Subcutaneous abdominal adipose tissue (tissue), 5 donors: ENCODE results near the gene CBFA2T3.
A peak's percentile ranks its signal among the peaks of the same experiment; 100 is the strongest.

Source experiments
- H3K27ac ChIP-seq: one replicate; pipeline ENCODE4 v1.7.0; 2013; ENCODE audit warnings: low read depth, mild to moderate bottlenecking, inconsistent platforms, low read length, moderate library complexity
- H3K27me3 ChIP-seq, 5 donors: one replicate each; pipeline ENCODE4 v1.7.0; 2013; ENCODE audit warnings: low read length in 5 of 5, inconsistent platforms in 1 of 5; ENCODE audit not compliant: control insufficient read depth in 5 of 5, insufficient read depth in 4 of 5
- H3K36me3 ChIP-seq, 5 donors: one replicate each; pipeline ENCODE4 v1.7.0; 2013; ENCODE audit warnings: low read length in 5 of 5; ENCODE audit not compliant: control insufficient read depth in 5 of 5, insufficient read depth in 5 of 5
- H3K4me1 ChIP-seq, 5 donors: one replicate each; pipeline ENCODE4 v1.7.0; 2013; ENCODE audit warnings: low read length in 5 of 5, mild to moderate bottlenecking in 3 of 5, moderate library complexity in 1 of 5; ENCODE audit not compliant: control insufficient read depth in 5 of 5, insufficient read depth in 5 of 5
- H3K4me3 ChIP-seq, 5 donors: one replicate each; pipeline ENCODE4 v1.7.0; 2013; ENCODE audit warnings: low read length in 5 of 5, low read depth in 1 of 5
- H3K9ac ChIP-seq, 5 donors: one replicate each; pipeline ENCODE4 v1.7.0; 2013; ENCODE audit warnings: low read length in 5 of 5, mild to moderate bottlenecking in 4 of 5, moderate library complexity in 3 of 5
- H3K9me3 ChIP-seq, 5 donors: one replicate each; pipeline ENCODE4 v1.7.0; 2013; ENCODE audit warnings: low read length in 5 of 5; ENCODE audit not compliant: control insufficient read depth in 5 of 5
- donor health status: healthy.
- donor health status: healthy.
- donor health status: healthy.
- donor health status: healthy.
- donor health status: healthy.

Gene CBFA2T3

GRCh38 chr16:88911136-88911945 is 65.7 kb downstream of the CBFA2T3 start:
- peaks cover 3 to 29% (median 12%) of the 10 kb centered on the region in 5 donors for H3K4me1 ChIP-seq
- peaks cover 0 to 9% (median 0%) of the 10 kb centered on the region in 5 donors for H3K27me3 ChIP-seq

GRCh38 chr16:88910284-88911135 is 66.5 kb downstream of the CBFA2T3 start:
- Histone ChIP-seq H3K4me1 (peaks cover 3 to 36% (median 12%) of the 10 kb centered on the region in 5 donors), H3K27ac (no peak overlapping the region), H3K9ac (no peak overlapping the region), H3K9me3 (no peaks in the 10 kb centered on the region), H3K36me3 (no peaks in the 10 kb centered on the region), H3K4me3 (no peak overlapping the region), H3K27me3 (peaks cover 0 to 9% (median 0%) of the 10 kb centered on the region in 5 donors)

More at GRCh38 chr16:88911136-88911945, 65.7 kb downstream of the CBFA2T3 start:
- H3K4me3 ChIP-seq, result no peak overlapping the region
- H3K36me3 ChIP-seq, result peaks cover 0 to 6% (median 0%) of the 10 kb centered on the region in 5 donors
- no peak overlapping the region for H3K27ac ChIP-seq
- no peaks in the 10 kb centered on the region for H3K9me3 ChIP-seq
- no peak overlapping the region for H3K9ac ChIP-seq

DNA sequence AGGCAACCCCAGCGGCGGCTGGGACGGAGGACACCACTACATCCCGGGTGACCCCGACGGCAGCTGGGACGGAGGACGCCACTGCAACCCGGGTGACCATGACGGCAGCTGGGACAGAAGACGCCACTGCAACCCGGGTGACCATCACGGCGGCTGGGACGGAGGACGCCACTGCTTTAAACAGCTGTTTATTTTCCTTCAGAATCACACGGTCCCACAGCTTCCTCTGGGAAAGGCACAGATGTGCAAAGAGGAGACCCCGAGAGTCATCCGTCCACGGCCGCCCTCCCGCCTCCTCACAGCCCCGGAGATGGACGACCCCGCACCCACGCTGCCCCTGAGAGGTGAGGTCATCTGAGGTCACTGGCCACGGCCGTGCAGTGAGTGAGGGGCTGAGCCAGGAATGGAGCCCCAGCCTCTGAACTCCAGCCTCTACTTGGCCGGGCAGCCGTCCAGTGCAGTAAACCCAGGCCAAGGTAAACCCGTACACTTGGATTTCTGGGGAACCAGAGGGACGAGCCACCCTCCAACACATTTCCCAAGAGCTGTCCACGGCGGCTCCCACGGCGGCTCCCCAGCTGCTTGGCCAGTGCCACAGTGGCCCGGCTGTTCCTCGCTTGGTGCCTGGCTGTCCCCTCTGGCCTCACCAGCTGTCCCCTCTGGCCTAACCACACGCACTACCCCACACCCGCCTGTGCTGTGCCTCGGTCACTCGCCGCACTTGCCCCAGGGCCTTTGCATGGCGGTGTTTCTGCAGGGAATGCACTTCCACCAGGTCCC is 67.4 kb downstream of the CBFA2T3 start:
- Histone ChIP-seq H3K27ac (no peak overlapping the region), H3K9ac (no peak overlapping the region), H3K4me1 (peaks cover 3 to 42% (median 11%) of the 10 kb centered on the region in 5 donors), H3K27me3 (peaks cover 0 to 9% (median 0%) of the 10 kb centered on the region in 5 donors), H3K4me3 (no peak overlapping the region), H3K36me3 (no peaks in the 10 kb centered on the region), H3K9me3 (no peaks in the 10 kb centered on the region)

DNA sequence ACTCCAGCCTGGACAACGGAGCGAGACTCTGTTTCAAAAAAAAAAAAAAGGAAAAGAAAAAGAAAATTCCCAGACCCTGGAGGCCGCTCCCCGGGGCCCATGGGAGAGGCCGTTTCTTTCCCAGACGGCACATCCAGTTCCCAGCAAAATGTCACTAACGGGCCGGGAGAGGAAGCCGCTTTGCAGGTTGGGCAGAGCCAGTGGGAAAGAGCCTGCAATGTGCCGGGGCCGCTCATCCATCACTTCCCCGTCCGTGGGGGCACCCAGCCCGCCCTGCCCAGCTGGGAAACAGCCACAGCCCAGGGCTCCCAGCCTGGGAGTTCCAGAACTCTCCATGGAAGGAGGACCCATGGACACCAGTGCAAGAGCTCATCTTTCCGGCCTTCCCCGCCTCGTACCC is 68.7 kb downstream of the CBFA2T3 start:
- no peaks in the 10 kb centered on the region for H3K9me3 ChIP-seq
- H3K27ac ChIP-seq, result no peak overlapping the region
- peaks cover 0 to 48% (median 8%) of the 10 kb centered on the region in 5 donors for H3K4me1 ChIP-seq
- no peaks in the 10 kb centered on the region for H3K36me3 ChIP-seq
- peaks cover 0 to 9% (median 0%) of the 10 kb centered on the region in 5 donors for H3K27me3 ChIP-seq
- H3K4me3 ChIP-seq, result no peak overlapping the region
- no peak overlapping the region for H3K9ac ChIP-seq

DNA sequence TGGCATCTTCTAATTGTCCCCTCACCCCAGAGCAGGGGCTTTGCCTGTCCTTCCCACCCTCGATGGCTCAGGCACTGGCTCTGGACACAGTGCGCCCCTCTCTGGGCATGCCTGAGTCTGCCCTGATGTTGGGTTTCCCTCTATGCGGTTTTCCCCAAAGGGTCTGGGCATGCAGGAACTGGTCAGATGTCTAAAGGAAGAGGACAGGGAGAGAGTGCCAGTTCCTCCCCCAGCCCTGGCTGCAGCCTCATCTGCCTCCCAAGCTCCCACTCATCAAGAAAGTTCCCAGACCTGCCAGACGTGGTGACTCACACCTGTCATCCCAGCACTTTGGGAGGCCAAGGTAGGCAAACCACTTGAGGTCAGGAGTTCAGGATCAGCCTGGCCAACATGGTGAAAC is 69.2 kb downstream of the CBFA2T3 start:
- H3K9me3 ChIP-seq, result no peaks in the 10 kb centered on the region
- no peaks in the 10 kb centered on the region for H3K36me3 ChIP-seq
- no peak overlapping the region for H3K4me3 ChIP-seq
- no peak overlapping the region for H3K9ac ChIP-seq
- no peak overlapping the region for H3K27ac ChIP-seq
- peaks cover 0 to 48% (median 8%) of the 10 kb centered on the region in 5 donors for H3K4me1 ChIP-seq
- peaks cover 0 to 9% (median 0%) of the 10 kb centered on the region in 5 donors for H3K27me3 ChIP-seq

- Histone ChIP-seq H3K9me3 (no peaks in the 10 kb centered on the region), H3K36me3 (no peaks in the 10 kb centered on the region), H3K9ac (no peak overlapping the region), H3K27ac (no peak overlapping the region), H3K27me3 (peaks cover 0 to 9% (median 0%) of the 10 kb centered on the region in 5 donors), H3K4me1 (peaks cover 0 to 48% (median 8%) of the 10 kb centered on the region in 5 donors), H3K4me3 (no peak overlapping the region)
Measured at GRCh38 chr16:88906535-88907105, 70.4 kb downstream of the CBFA2T3 start.

- Histone ChIP-seq H3K4me3 (no peak overlapping the region), H3K27ac (no peak overlapping the region), H3K27me3 (peaks cover 0 to 9% (median 0%) of the 10 kb centered on the region in 5 donors), H3K4me1 (peaks cover 0 to 42% (median 5%) of the 10 kb centered on the region in 5 donors), H3K36me3 (peaks cover 0 to 4% (median 0%) of the 10 kb centered on the region in 5 donors), H3K9ac (no peak overlapping the region), H3K9me3 (no peaks in the 10 kb centered on the region)
Measured at GRCh38 chr16:88906020-88906419, 71.0 kb downstream of the CBFA2T3 start.

DNA sequence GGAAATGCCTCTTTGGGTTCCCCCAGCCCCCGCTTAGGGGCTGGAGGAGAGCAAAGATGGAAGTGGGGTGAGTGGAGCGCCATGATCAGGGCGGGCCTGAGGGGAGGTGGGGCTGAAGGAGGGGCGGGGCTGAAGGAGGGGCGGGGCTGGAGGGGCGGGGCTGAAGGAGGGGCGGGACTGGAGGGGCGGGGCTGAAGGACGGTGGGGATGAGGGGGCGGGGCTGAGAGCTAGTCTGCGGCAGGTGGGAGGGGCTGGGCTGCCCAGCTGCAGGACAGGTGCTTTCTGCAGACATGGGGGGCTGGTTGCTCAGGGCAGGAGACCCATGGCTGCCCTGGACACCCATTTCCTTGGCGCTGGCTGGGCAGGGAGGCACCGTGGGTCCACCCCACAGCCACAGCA is 71.4 kb downstream of the CBFA2T3 start:
- H3K9me3 ChIP-seq, result no peaks in the 10 kb centered on the region
- peaks cover 0 to 9% (median 0%) of the 10 kb centered on the region in 5 donors for H3K27me3 ChIP-seq
- peaks cover 0 to 39% (median 5%) of the 10 kb centered on the region in 5 donors for H3K4me1 ChIP-seq
- H3K27ac ChIP-seq, result no peak overlapping the region
- H3K36me3 ChIP-seq, result peaks cover 0 to 9% (median 0%) of the 10 kb centered on the region in 5 donors
- peak overlapping the region in 1 of 5 donors; percentile 50 for H3K4me3 ChIP-seq
- no peak overlapping the region for H3K9ac ChIP-seq

DNA sequence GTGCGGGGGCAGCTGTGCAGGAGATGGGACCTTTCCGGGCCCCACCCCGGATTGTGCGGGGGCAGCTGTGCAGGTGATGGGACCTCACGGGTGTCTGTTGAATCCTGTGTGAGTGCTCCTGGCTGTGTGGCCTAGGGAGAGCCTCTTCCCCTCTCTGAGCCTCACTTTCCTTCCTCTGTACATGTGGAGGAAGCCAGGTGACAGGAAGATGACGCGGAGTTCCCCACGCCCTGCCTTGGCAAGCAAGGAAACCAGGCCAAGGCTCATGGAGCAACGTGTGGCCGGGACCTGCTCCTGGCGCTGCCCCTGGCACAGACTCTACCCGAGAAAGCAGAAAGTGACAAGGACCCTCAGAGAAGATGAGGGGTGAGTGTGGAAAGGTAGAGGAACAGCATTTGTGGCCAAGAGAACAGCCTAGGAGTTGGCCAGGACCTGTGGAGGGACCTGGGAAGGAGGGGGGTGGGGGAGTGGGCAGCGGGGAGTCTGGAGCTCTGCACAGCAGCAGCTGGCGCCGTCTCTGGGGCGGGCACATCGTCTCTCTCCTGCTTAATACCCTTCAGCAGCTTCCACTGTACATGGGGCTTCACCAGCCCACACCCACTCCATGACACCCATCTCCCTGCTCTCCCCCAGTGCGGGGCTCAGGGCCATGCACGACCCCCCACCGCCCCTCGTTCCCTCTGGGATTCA is 72.2 kb downstream of the CBFA2T3 start:
- peak overlapping the region in 1 of 5 donors; percentile 30 for H3K9ac ChIP-seq
- peaks cover 0 to 16% (median 0%) of the 10 kb centered on the region in 5 donors for H3K36me3 ChIP-seq
- no peak overlapping the region for H3K27ac ChIP-seq
- no peaks in the 10 kb centered on the region for H3K9me3 ChIP-seq
- peaks cover 0 to 3% (median 0%) of the 10 kb centered on the region in 5 donors for H3K27me3 ChIP-seq
- peaks cover 0 to 34% (median 5%) of the 10 kb centered on the region in 5 donors for H3K4me1 ChIP-seq
- H3K4me3 ChIP-seq, result peak overlapping the region in 3 of 5 donors; percentile 17 to 53 (median 50)
